Smooth muscle cell (in vitro differentiated cells): Measurements from ENCODE around the gene CTNNA3. TPM values are rescaled to one million over a fixed set of nuclear protein-coding genes. Genes with fewer than 3 reads are reported as not detected.

Source experiments
- DNase-seq: peaks from one replicate; lab custom pipeline; 2025; ENCODE audit not compliant: unreplicated experiment; lab: John Stamatoyannopoulos, UW
- H2AFZ ChIP-seq: fragments of 200-600 bp; sonication (generic); 2 replicates; pipeline ENCODE4 v1.6.0; 2016; ENCODE audit warnings: antibody characterized with exemption, low read depth, mild to moderate bottlenecking
- H3F3A ChIP-seq: fragments of 200-600 bp; sonication (generic); 2 replicates; pipeline ENCODE4 v1.6.0; 2017; ENCODE audit warnings: antibody characterized with exemption, low read depth
- H3K27ac ChIP-seq: fragments of 200-600 bp; sonication (generic); 2 replicates; pipeline ENCODE4 v1.5.1; 2016; ENCODE audit warnings: low read depth, mild to moderate bottlenecking
- H3K27me3 ChIP-seq: fragments of 200-600 bp; sonication (generic); 2 replicates; pipeline ENCODE4 v1.6.1; 2016; ENCODE audit warnings: low read depth, mild to moderate bottlenecking
- H3K36me3 ChIP-seq: fragments of 200-600 bp; sonication (generic); 2 replicates; pipeline ENCODE4 v1.5.1; 2016; ENCODE audit warnings: low read depth
- H3K4me1 ChIP-seq: fragments of 200-600 bp; sonication (generic); 2 replicates; pipeline ENCODE4 v1.5.1; 2016; ENCODE audit warnings: low read depth
- H3K4me2 ChIP-seq: fragments of 200-600 bp; sonication (generic); 2 replicates; pipeline ENCODE4 v1.6.0; 2016; ENCODE audit warnings: mild to moderate bottlenecking
- H3K4me3 ChIP-seq: fragments of 200-600 bp; sonication (generic); 2 replicates; pipeline ENCODE4 v1.5.1; 2016; ENCODE audit warnings: mild to moderate bottlenecking
- H3K79me2 ChIP-seq: fragments of 200-600 bp; sonication (generic); 2 replicates; pipeline ENCODE4 v1.6.0; 2016; ENCODE audit warnings: low read depth, mild to moderate bottlenecking
- H3K9ac ChIP-seq: fragments of 200-600 bp; sonication (generic); 2 replicates; pipeline ENCODE4 v1.6.0; 2016; ENCODE audit warnings: low read depth
- H3K9me3 ChIP-seq: fragments of 200-600 bp; sonication (generic); replicated peaks from 2 replicates; pipeline ENCODE4 v1.5.1; 2016; ENCODE audit warnings: low read depth
- H4K20me1 ChIP-seq: fragments of 200-600 bp; sonication (generic); 2 replicates; pipeline ENCODE4 v1.6.0; 2016; ENCODE audit warnings: low read depth
- WGBS: methylation state at CpG from one replicate; pipeline ENCODE4 v1.1.7; 2016; ENCODE audit warnings: low lambda C conversion rate; 5-methylcytosine and 5-hydroxymethylcytosine counted together
- polyA plus RNA-seq: library from polyadenylated mRNA; unstranded; fragments of >200 nt; fragmentation: Nextera tagmentation; extraction: Ambion mirVana; gene quantifications from 2 replicates; pipeline ENCODE4 v1.2.1, GENCODE V29; 2016
- total RNA-seq: library from RNA; depleted of rRNA; stranded (reverse); fragments of >200 nt; gene quantifications from 2 replicates; pipeline ENCODE4 v1.2.3, GENCODE V29; 2014
- TF ChIP-seq, protein P1 (sequence below): fragments of 200-600 bp; sonication (generic); IDR thresholded peaks from 2 replicates; pipeline ENCODE4 v1.5.1; 2017; ENCODE audit warnings: borderline replicate concordance, mild to moderate bottlenecking, antibody characterized with exemption; ENCODE audit not compliant: insufficient read depth, poor library complexity, severe bottlenecking

The CTNNA3 gene
- total and polyA plus RNA-seq, 2 experiments from 2014 or later, result 1.3 TPM; not detected in 1

DNA sequence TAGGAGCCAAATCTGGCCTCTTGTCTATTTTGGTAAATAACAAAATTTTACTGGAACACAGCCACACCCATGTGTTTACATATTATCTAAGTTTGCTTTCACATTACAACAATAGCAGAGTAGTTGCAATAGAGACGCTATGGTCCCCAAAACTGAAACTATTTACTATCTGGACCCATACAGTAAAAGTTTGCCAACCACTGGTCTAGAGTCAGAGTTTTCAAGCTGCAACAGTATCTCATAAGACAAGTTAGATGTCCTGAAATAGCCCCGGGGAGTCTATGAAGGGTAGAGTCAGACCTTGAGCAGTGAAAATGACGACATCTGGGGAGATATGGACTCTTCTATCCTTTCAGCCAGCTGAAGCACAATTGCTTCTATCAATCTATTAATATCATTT lies 74.2 kb downstream of the CTNNA3 start:
- Histone ChIP-seq H3K4me3 (no peak overlapping the region), H3K79me2 (no peaks in the 10 kb centered on the region), H3F3A (no peaks in the 10 kb centered on the region), H3K9ac (no peak overlapping the region), H3K4me2 (no peak overlapping the region), H2AFZ (no peak overlapping the region), H4K20me1 (no peaks in the 10 kb centered on the region), H3K36me3 (no peaks in the 10 kb centered on the region), H3K27ac (no peak overlapping the region), H3K4me1 (no peaks in the 10 kb centered on the region), H3K9me3 (no peaks in the 10 kb centered on the region), H3K27me3 (no peaks in the 10 kb centered on the region)
- 81% methylated on average over 3 of the region's 3 CpGs for WGBS
- TF ChIP-seq, protein P1, sequence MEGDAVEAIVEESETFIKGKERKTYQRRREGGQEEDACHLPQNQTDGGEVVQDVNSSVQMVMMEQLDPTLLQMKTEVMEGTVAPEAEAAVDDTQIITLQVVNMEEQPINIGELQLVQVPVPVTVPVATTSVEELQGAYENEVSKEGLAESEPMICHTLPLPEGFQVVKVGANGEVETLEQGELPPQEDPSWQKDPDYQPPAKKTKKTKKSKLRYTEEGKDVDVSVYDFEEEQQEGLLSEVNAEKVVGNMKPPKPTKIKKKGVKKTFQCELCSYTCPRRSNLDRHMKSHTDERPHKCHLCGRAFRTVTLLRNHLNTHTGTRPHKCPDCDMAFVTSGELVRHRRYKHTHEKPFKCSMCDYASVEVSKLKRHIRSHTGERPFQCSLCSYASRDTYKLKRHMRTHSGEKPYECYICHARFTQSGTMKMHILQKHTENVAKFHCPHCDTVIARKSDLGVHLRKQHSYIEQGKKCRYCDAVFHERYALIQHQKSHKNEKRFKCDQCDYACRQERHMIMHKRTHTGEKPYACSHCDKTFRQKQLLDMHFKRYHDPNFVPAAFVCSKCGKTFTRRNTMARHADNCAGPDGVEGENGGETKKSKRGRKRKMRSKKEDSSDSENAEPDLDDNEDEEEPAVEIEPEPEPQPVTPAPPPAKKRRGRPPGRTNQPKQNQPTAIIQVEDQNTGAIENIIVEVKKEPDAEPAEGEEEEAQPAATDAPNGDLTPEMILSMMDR, result no peak
- DNase-seq, result no peak

DNA sequence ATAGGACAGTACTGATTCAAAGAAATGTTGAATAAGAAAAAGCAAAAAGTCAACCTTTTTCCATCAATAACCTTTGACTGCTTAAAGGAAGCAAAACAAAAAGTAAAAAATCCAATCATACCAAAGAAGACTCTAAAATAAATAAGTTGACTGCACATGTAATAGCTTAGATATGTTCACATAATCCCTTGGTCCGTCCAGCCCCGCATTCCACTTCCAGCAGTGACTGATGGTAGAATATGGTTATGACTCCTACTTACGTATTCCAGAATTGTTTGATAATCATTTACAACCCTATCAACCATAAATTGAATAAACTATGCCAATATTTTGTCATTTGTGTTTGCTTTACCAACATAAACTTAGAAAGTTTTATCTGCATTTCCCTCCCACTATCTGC lies 77.9 kb downstream of the CTNNA3 start:
- peak overlapping the region; percentile 69 for H3K4me2 ChIP-seq
- TF ChIP-seq, protein P1, result no peak
- no peak overlapping the region for H2AFZ ChIP-seq
- no peaks in the 10 kb centered on the region for H3K9me3 ChIP-seq
- no peaks in the 10 kb centered on the region for H4K20me1 ChIP-seq
- no peak overlapping the region for H3K27ac ChIP-seq
- H3K36me3 ChIP-seq, result no peaks in the 10 kb centered on the region
- WGBS, result 30% methylated on average over 3 of the region's 3 CpGs
- H3K79me2 ChIP-seq, result no peaks in the 10 kb centered on the region
- DNase-seq, result no peak
- no peak overlapping the region for H3K4me3 ChIP-seq
- no peak overlapping the region for H3K9ac ChIP-seq
- H3F3A ChIP-seq, result no peaks in the 10 kb centered on the region
- H3K4me1 ChIP-seq, result no peaks in the 10 kb centered on the region
- no peaks in the 10 kb centered on the region for H3K27me3 ChIP-seq

DNA sequence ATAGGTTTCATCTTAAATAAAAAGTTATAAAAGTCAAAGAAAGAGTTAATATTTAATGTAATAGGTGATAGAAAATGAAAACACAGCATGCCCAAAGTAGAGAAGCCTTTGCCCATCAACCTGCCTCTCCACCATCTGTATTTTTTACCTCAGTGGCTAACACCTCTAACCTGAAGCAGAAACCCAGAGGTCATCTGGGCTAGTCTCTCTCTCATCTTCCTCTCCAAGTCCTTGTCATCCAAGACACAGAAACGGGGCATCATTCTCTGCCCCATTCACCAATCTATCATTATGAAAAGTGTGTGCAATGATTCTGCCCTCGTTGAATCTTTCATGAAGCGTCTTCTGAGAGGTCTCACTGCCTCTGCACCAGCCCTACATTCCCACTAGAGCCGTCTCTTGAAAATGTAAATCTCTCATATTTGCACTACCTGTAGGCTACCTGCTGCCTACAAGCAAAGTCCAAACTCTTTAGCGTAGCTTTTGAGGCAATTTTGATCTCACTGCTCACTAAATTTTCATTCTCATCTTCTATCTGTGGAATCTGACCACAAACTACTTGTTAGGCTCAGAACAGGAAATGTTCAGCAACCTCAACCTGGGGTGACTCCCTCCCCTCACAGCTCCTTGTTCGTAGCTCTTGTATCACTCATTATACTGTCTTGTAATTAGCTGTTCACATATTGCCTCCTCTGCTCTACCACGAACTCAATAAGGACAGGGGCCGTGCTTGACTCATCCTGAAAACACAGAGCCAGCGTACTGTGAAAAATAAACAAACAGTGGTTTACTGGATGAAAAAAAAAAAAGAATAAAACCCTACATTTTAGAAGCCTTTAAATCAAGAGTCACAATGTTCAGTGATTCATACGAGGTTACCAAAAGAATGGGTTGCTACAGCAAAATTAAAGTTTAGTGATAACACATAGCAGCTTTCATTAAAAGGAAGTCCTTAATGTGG lies 83.1 kb downstream of the CTNNA3 start:
- H3K4me1 ChIP-seq, result peaks cover 5% of the 10 kb centered on the region
- no peaks in the 10 kb centered on the region for H3K79me2 ChIP-seq
- no peaks in the 10 kb centered on the region for H3K27me3 ChIP-seq
- no peak for DNase-seq
- H3K9me3 ChIP-seq, result no peaks in the 10 kb centered on the region
- H3K27ac ChIP-seq, result peak overlapping the region; percentile 92
- H3F3A ChIP-seq, result no peaks in the 10 kb centered on the region
- H3K4me3 ChIP-seq, result no peak overlapping the region
- H3K36me3 ChIP-seq, result no peaks in the 10 kb centered on the region
- H3K4me2 ChIP-seq, result peak overlapping the region; percentile 55
- TF ChIP-seq, protein P1, result no peak
- 44% methylated on average over 10 of the region's 10 CpGs for WGBS
- no peaks in the 10 kb centered on the region for H4K20me1 ChIP-seq
- peak overlapping the region; percentile 66 for H3K9ac ChIP-seq
- no peak overlapping the region for H2AFZ ChIP-seq
